Heart right ventricle (tissue), 16 donors: ENCODE measurements around the gene TTLL11. TPM values are rescaled to one million over a fixed set of nuclear protein-coding genes. Genes with fewer than 3 reads are reported as not detected.

Source experiments
- ATAC-seq, 8 donors: fragments of 200-7000 bp; cut with Tn5 transposase; one replicate each; pipeline ENCODE4 v1.9.1; 2020; ENCODE audit warnings: mild to moderate bottlenecking in 8 of 8, moderate library complexity in 8 of 8, moderate number of reproducible peaks in 1 of 8
- DNase-seq, 2 donors: peaks; one replicate each; pipeline ENCODE4 v3.0.0-alpha.2; 2020
- H3K27ac ChIP-seq, 10 donors: fragments of 200-600 bp; sonication (generic) in 2 of 10; one replicate each; pipeline versions ENCODE4 v1.5.0 to v1.8.0; 2020 to 2022; ENCODE audit warnings: mild to moderate bottlenecking in 3 of 10
- H3K27me3 ChIP-seq, 7 donors: fragments of 200-600 bp; one replicate each; pipeline ENCODE4 v1.8.0; 2021 to 2022; ENCODE audit warnings: mild to moderate bottlenecking in 2 of 7
- H3K36me3 ChIP-seq, 9 donors: fragments of 200-600 bp; sonication (generic) in 1 of 9; one replicate each; pipeline versions ENCODE4 v1.5.0 to v1.8.0; 2020 to 2022; ENCODE audit warnings: mild to moderate bottlenecking in 2 of 9
- H3K4me1 ChIP-seq, 9 donors: fragments of 200-600 bp; sonication (generic) in 1 of 9; one replicate each; pipeline versions ENCODE4 v1.5.0 to v1.8.0; 2020 to 2022; ENCODE audit warnings: mild to moderate bottlenecking in 4 of 9
- H3K4me3 ChIP-seq, 10 donors: fragments of 200-600 bp; sonication (generic) in 2 of 10; one replicate each; pipeline versions ENCODE4 v1.5.0 to v1.8.0; 2020 to 2022; ENCODE audit warnings: mild to moderate bottlenecking in 7 of 10, moderate library complexity in 2 of 10
- H3K9me3 ChIP-seq, 11 donors: fragments of 200-600 bp in 10 of 11; sonication (generic) in 2 of 11; one replicate each; pipeline versions ENCODE4 v1.5.0 to v1.8.0; 2013 to 2022; ENCODE audit warnings: mild to moderate bottlenecking in 2 of 11, control low read depth in 1 of 11, moderate library complexity in 1 of 11
- WGBS, 2 donors: extraction: QIAGEN DNeasy Blood & Tissue Kit; methylation state at CpG; one replicate each; pipeline ENCODE4 v1.1.7; 2013; ENCODE audit warnings: inconsistent platforms in 1 of 2; 5-methylcytosine and 5-hydroxymethylcytosine counted together
- intact Hi-C, 10 donors: fragments of 100-400 bp; cut with DNase I; formaldehyde crosslinking; loops; one replicate each; pipeline versions ENCODE4 v1.11.1 to v1.14.2; 2022
- polyA plus RNA-seq, 2 donors: library from polyadenylated mRNA; stranded (reverse); fragments of 200-250 nt; gene quantifications; one replicate each; pipeline ENCODE4 v1.2.3, GENCODE V29; 2013
- total RNA-seq, 10 donors: library from RNA; stranded (reverse); fragmentation: NEBNext Ultra II Directional in 3 of 10; extraction: Animal tissue kit (Norgen Biotek cat#: 25700) in 3 of 10; gene quantifications; one replicate each; pipeline versions ENCODE4 v1.2.1 to v1.2.4, GENCODE V29; 2021 to 2023
- TF ChIP-seq, protein P1 (sequence below), 9 donors: fragments of 200-600 bp; sonication (generic) in 2 of 9; IDR thresholded peaks; one replicate each; pipeline versions ENCODE4 v1.5.0 to v1.8.0; 2021 to 2022; ENCODE audit warnings: antibody characterized with exemption in 9 of 9, mild to moderate bottlenecking in 5 of 9, moderate library complexity in 1 of 9
- donor health status: Arrhythmogenic right ventricular cardiomyopathy.
- donor health status: ischemic (EF 13 %, LVEDD 7.1; RV severe dilation, severe dysfunction).
- donor health status: healthy with polysubstance abuse.
- donor health status: DM: no; HTN: yes; CAD: no.
- donor health status: DM: no; HTN: no; CAD: no.
- donor health status: ischemic (EF 25% LVEDD 6.9; RV normal size, moderate dysfunction).
- donor health status: ischemic (EF 25% LVEDD 5.7; RV mildly dilated, moderate dysfunction).
- donor health status: healthy.
- donor health status: DM: yes; HTN: yes; CAD: no.
- donor health status: Ischemic cardiomyopathy.
- donor health status: ischemic (EF 35%, LVEDD 5.7; RV mildly dilated, moderate dysfunction).
- donor health status: nonischemic (EF 11% LVEDD 7.7; RV severe dilation, severe dysfunction).
- donor health status: DM: yes; HTN: yes; CAD: no.
- donor health status: PGD.
- donor health status: ischemic (EF 29% LVEDD 5.4; RV normal size, mild dysfunction).
- donor health status: nonischemic (EF 23%, LVEDD 6.1; RV moderate dilation, normal function).

The TTLL11 gene
- total and polyA plus RNA-seq, 12 donors: 2.6 to 8.7 (median 5.8) TPM

DNA sequence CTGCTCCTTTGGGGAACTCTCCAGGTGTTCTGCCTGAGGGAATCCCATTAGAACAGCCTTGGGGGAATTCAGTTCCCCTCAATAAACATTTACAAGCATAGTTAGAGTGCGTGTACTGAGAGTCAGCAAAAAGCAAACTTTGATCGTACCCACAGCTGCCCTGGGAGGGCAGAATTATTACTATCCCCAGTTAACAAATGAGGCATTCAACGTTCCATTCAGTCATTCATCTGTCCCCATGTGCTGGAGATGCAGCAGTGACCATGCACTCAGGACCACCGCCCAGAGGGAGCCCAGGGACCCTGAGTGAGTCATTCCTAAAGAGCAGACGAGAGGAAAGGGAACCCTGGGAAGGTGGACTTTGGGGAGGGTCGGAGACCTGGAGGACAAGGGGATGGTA lies 19.1 kb upstream of the TTLL11 start:
- Histone ChIP-seq H3K27ac (no peak overlapping the region), H3K4me1 (peaks cover 0 to 10% (median 0%) of the 10 kb centered on the region in 9 donors), H3K36me3 (no peaks in the 10 kb centered on the region), H3K27me3 (no peaks in the 10 kb centered on the region), H3K4me3 (no peak overlapping the region), H3K9me3 (no peaks in the 10 kb centered on the region)
- intact Hi-C loops: no loop called here
- no peak for DNase-seq
- ATAC-seq: no peak
- 87 to 90% methylated on average over 6 of the region's 6 CpGs for WGBS, 2 donors
- TF ChIP-seq, protein P1, sequence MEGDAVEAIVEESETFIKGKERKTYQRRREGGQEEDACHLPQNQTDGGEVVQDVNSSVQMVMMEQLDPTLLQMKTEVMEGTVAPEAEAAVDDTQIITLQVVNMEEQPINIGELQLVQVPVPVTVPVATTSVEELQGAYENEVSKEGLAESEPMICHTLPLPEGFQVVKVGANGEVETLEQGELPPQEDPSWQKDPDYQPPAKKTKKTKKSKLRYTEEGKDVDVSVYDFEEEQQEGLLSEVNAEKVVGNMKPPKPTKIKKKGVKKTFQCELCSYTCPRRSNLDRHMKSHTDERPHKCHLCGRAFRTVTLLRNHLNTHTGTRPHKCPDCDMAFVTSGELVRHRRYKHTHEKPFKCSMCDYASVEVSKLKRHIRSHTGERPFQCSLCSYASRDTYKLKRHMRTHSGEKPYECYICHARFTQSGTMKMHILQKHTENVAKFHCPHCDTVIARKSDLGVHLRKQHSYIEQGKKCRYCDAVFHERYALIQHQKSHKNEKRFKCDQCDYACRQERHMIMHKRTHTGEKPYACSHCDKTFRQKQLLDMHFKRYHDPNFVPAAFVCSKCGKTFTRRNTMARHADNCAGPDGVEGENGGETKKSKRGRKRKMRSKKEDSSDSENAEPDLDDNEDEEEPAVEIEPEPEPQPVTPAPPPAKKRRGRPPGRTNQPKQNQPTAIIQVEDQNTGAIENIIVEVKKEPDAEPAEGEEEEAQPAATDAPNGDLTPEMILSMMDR (IDR thresholded peaks at IDR 0.05): no peak

DNA sequence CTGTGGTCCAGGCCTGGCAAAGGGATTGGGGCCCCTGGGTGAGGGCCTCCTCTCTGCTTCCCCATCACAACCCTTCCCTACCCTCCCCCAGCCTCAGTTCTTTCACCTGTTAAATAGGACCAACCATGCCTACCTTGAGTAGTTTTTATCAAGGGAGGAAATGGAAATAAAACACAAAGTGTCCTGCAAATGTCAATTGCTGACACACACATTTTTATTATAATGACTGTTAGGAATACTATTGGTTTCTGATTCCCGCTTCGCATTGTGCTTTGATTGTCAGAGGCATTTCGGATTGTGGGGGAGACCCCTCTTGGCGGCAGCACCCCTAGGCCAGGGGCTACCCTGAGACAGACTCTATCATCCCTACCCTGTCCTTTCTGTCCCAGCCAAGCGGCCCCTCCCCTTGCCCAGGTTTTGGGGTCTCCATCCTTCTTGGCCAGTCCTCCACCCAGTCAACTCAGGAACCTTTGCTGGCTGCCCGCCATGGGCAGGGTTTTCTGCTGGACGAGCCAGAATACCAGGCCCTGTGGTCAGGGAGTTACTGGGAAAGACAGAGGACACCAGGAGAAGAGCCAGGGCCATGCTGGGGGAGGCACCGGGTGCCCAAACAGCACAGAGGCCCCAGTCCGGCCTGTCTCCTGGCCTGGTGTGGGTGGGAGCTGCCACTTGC lies 18.4 kb upstream of the TTLL11 start:
- no peak overlapping the region for H3K27ac ChIP-seq
- no peaks in the 10 kb centered on the region for H3K9me3 ChIP-seq
- H3K27me3 ChIP-seq: no peaks in the 10 kb centered on the region
- TF ChIP-seq, protein P1 (IDR thresholded peaks at IDR 0.05): no peak
- no peak overlapping the region for H3K4me3 ChIP-seq
- no peak for ATAC-seq
- H3K4me1 ChIP-seq: peaks cover 0 to 17% (median 0%) of the 10 kb centered on the region in 9 donors
- DNase-seq: no peak
- no peaks in the 10 kb centered on the region for H3K36me3 ChIP-seq
- intact Hi-C loops: no loop called here
- WGBS, 2 donors: 88 to 89% methylated on average over 9 of the region's 9 CpGs

DNA sequence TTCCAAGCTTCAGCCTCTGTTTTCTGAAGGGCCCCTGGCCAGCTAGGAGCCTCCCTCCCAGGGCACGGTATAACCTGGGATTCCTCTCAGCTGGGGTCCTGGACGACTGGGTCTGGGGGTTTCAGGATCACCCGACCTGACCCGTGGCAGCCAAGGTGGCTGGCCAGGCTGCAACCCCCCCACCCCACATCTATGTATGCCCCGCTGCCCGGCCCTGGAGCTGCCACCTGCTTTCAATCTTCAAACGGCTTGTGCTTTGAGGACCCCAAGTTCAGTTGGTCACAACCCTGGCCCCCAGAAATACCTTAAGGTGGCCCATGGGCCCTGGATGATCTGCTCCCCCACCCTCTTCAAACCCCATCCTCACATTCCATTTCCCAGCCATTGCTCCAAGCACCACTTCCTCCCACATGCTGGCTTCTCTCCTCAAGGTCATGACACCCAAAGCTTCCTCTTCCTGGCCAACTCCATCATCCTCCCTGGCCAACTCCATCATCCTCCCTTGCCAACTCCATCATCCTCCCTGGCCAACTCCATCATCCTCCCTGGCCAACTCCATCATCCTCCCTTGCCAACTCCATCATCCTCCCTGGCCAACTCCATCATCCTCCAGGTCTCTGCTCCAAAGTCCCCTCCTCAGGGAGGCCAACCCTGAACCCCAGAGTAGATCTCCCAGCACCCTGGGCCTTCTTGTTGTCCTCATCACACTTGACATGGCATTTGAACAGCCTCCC lies 17.2 kb upstream of the TTLL11 start:
- 88% methylated on average over 7 of the region's 7 CpGs for WGBS, 2 donors
- H3K27me3 ChIP-seq: no peaks in the 10 kb centered on the region
- H3K4me1 ChIP-seq: peaks cover 0 to 20% (median 0%) of the 10 kb centered on the region in 9 donors
- DNase-seq (no peak), ATAC-seq (no peak)
- TF ChIP-seq, protein P1 (IDR thresholded peaks at IDR 0.05): no peak
- intact Hi-C loops: no loop called here
- no peak overlapping the region for H3K4me3 ChIP-seq
- no peaks in the 10 kb centered on the region for H3K9me3 ChIP-seq
- H3K36me3 ChIP-seq: no peaks in the 10 kb centered on the region
- no peak overlapping the region for H3K27ac ChIP-seq

DNA sequence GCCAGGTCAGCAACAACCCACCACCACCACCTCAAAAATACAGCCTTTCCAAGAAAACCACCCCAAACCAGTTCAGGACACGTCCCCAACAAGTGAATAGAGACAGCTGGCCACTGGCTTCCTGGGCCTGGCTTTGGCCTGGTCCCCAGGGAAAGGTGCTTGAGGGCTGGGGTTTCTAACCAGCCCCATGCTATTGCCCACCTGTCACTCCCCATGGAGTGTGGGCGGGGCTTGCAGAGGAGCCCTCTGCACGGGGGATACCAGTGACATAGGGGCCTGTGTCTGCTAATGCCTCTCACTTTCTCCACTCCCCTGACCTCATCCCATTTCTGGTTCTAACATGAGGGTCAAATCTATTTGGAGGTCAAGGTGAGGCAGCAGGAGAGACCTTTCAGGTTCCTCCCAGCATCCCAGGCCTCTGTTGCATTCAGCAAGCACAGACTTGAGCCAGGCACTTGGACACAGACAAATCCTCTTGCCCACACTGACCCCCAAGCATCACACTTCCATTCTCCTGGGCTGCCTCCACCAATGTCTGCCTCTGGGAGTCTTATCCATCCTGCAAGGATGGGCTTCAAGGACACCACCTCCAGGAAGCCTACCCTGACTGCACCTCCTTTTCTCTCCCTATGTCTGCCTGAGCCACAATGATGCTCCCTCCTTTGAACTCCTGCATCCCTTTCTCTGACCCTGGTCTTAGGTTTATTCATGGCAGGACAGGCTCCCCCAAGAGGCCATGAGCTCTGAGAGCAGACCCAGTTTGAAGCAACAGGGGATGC lies 16.1 kb upstream of the TTLL11 start:
- Histone ChIP-seq H3K4me1 (peaks cover 0 to 20% (median 0%) of the 10 kb centered on the region in 9 donors), H3K27me3 (no peaks in the 10 kb centered on the region), H3K36me3 (no peaks in the 10 kb centered on the region), H3K4me3 (no peak overlapping the region), H3K9me3 (peaks cover 0 to 7% (median under 1%) of the 10 kb centered on the region in 11 donors), H3K27ac (no peak overlapping the region)
- no peak for DNase-seq
- WGBS, 2 donors: 88 to 95% methylated on average over 3 of the region's 3 CpGs
- intact Hi-C loops: loop anchor here in 1 of 10 donors (5.0 kb wide), 1 partner anchor 698 kb away; no protein-coding TSS in a partner anchor
- TF ChIP-seq, protein P1 (IDR thresholded peaks at IDR 0.05): no peak
- ATAC-seq: no peak
